Measurements from ENCODE around the gene NME4.

DNA sequence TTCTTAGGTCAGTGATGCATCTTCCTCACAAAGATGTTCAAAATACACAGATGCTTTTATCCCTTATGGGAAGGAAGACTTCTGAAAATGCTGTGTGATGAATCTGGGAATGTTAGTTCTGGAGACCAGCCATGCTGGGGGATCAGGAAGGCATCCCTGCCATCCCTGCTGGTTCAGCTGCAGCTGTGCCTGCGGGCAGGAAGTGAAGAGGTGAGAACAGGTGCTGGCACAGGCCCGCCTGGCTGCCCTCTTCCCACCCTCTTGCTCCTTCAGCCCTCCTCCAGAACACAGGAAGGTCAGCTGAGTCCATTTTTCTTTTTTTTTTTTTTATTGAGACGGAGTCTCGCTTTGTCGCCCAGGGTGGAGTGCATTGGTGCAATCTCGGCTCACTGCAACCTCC, 43.6 kb downstream of the NME4 start:
- TF ChIP-seq, protein P1, sequence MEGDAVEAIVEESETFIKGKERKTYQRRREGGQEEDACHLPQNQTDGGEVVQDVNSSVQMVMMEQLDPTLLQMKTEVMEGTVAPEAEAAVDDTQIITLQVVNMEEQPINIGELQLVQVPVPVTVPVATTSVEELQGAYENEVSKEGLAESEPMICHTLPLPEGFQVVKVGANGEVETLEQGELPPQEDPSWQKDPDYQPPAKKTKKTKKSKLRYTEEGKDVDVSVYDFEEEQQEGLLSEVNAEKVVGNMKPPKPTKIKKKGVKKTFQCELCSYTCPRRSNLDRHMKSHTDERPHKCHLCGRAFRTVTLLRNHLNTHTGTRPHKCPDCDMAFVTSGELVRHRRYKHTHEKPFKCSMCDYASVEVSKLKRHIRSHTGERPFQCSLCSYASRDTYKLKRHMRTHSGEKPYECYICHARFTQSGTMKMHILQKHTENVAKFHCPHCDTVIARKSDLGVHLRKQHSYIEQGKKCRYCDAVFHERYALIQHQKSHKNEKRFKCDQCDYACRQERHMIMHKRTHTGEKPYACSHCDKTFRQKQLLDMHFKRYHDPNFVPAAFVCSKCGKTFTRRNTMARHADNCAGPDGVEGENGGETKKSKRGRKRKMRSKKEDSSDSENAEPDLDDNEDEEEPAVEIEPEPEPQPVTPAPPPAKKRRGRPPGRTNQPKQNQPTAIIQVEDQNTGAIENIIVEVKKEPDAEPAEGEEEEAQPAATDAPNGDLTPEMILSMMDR (conservative IDR thresholded peaks at IDR 0.05; ENCODE audit: low read depth, low read length) = no peak
- no peak for TF ChIP-seq EZH2 (IDR thresholded peaks at IDR 0.05; ENCODE audit: borderline replicate concordance, low read depth, low read length, poor library complexity, severe bottlenecking)

Data from A673 (cell line).